HepG2 (cell line): ENCODE results near the gene KCNH6. TPM values are rescaled to one million over a fixed set of nuclear protein-coding genes. Genes with fewer than 3 reads are reported as not detected.

Experiments used
- ATAC-seq: fragments of 200-7000 bp; cut with Tn5 transposase; 3 replicates; pipeline ENCODE4 v1.9.1; 2020; ENCODE audit warnings: mild to moderate bottlenecking, moderate library complexity
- BruUV-seq: library from RNA; stranded (reverse); fragments of 400-500 nt; replicated peaks from 2 replicates; lab custom pipeline; 2021; lab: Mats Ljungman, UMichigan
- CTCF ChIA-PET: fragments of 300-600 bp; formaldehyde crosslinking; extraction: SDS; loops from one replicate; lab custom pipeline; 2021; ENCODE audit warnings: low total read pairs, inconsistent platforms, low intra/inter-chr PET ratio; lab: Yijun Ruan, JAX
- POLR2A ChIA-PET: fragments of 350-600 bp; sonication (Branson Sonifier 250); formaldehyde crosslinking; loops from one replicate; lab custom pipeline; 2020; ENCODE audit warnings: antibody characterized with exemption, inconsistent platforms; lab: Yijun Ruan, JAX
- DNase-seq: peaks from one replicate; pipeline ENCODE4 v3.0.0-alpha.2; 2015; ENCODE audit warnings: low spot score
- FAIRE-seq: peaks from 3 replicates; lab custom pipeline; 2011; peaks lifted over from hg19 to GRCh38; lab: Jason Lieb, UNC
- H2AFZ ChIP-seq: one replicate; pipeline ENCODE4 v1.6.1; 2011; ENCODE audit warnings: low read length, inconsistent platforms
- H3K27ac ChIP-seq: fragments of 300-600 bp; 3 replicates; pipeline ENCODE4 v1.8.0; 2011; ENCODE audit warnings: mixed run types, mild to moderate bottlenecking, mixed read lengths, low read length, inconsistent platforms; ENCODE audit not compliant: insufficient read depth; ENCODE audit errors: extremely low read length
- H3K27me3 ChIP-seq, 2 experiments: fragments of 200-600 bp in 1 of 2; 2 replicates in 1 of 2; 3 replicates in 1 of 2; pipeline versions ENCODE4 v1.6.0 to v1.8.0; 2011; ENCODE audit warnings: low read length in 2 of 2, mild to moderate bottlenecking in 2 of 2, moderate library complexity in 2 of 2, inconsistent platforms in 1 of 2; ENCODE audit not compliant: insufficient read depth in 2 of 2, control insufficient read depth in 1 of 2
- H3K36me3 ChIP-seq, 2 experiments: fragments of 200-600 bp in 1 of 2; replicated peaks in 1 of 2; 2 replicates in 1 of 2; 3 replicates in 1 of 2; pipeline versions ENCODE4 v1.5.1 to v1.8.0; 2011; ENCODE audit warnings: low read length in 2 of 2, inconsistent platforms in 1 of 2; ENCODE audit not compliant: insufficient read depth in 2 of 2, control insufficient read depth in 1 of 2
- H3K4me1 ChIP-seq: 2 replicates; pipeline ENCODE4 v1.5.1; 2012; ENCODE audit warnings: low read length, inconsistent platforms; ENCODE audit not compliant: insufficient read depth
- H3K4me2 ChIP-seq: 2 replicates; pipeline ENCODE4 v1.6.0; 2011; ENCODE audit warnings: low read depth, low read length, inconsistent platforms
- H3K4me3 ChIP-seq, 3 experiments: fragments of 200-600 bp in 1 of 3; sonication (generic), shearing (Covaris generic) in 1 of 3; replicated peaks in 1 of 3; 2 replicates each; pipeline ENCODE4 v1.5.1; 2011 to 2016; ENCODE audit warnings: low read length in 3 of 3, inconsistent platforms in 2 of 3, low read depth in 2 of 3, mild to moderate bottlenecking in 2 of 3, control low read depth in 1 of 3, mixed read lengths in 1 of 3; ENCODE audit not compliant: insufficient read depth in 1 of 3
- H3K79me2 ChIP-seq: one replicate; pipeline ENCODE4 v1.6.1; 2011; ENCODE audit warnings: low read length, inconsistent platforms; ENCODE audit not compliant: insufficient read depth
- H3K9ac ChIP-seq: 2 replicates; pipeline ENCODE4 v1.6.0; 2011; ENCODE audit warnings: mild to moderate bottlenecking, low read depth, low read length, inconsistent platforms; ENCODE audit not compliant: insufficient read depth
- H3K9me3 ChIP-seq: 2 replicates; pipeline ENCODE4 v1.5.1; 2012; ENCODE audit warnings: mild to moderate bottlenecking, low read length
- H4K20me1 ChIP-seq: 2 replicates; pipeline ENCODE4 v1.6.0; 2011; ENCODE audit warnings: inconsistent platforms, mild to moderate bottlenecking, low read length, moderate library complexity; ENCODE audit not compliant: insufficient read depth
- MTA1 ChIP-seq: sonication (generic); formaldehyde crosslinking; IDR thresholded peaks from 2 replicates; pipeline ENCODE4 v1.4.0; 2020; ENCODE audit warnings: missing genetic modification reagents, mild to moderate bottlenecking, borderline replicate concordance
- ZBTB38 ChIP-seq: sonication (generic); formaldehyde crosslinking; IDR thresholded peaks from 2 replicates; pipeline ENCODE4 v1.5.1; 2020; ENCODE audit warnings: mild to moderate bottlenecking, missing genetic modification reagents
- ZNF781 ChIP-seq: sonication (generic); formaldehyde crosslinking; IDR thresholded peaks from 2 replicates; pipeline ENCODE4 v1.5.1; 2020; ENCODE audit warnings: borderline replicate concordance, mild to moderate bottlenecking, missing genetic modification reagents; ENCODE audit errors: not compliant biosample characterization
- WGBS: methylation state at CpG from one replicate; pipeline ENCODE4 v1.1.6; 2017; ENCODE audit warnings: low lambda C conversion rate; 5-methylcytosine and 5-hydroxymethylcytosine counted together
- in situ Hi-C: cut with HindIII; loops from 2 replicates; pipeline ENCODE4 v1.10.0; 2017; ENCODE audit warnings: low pct_unique_long_range_greater_than_20kb; ENCODE audit not compliant: extremely low pct_ligation_motif_present
- intact Hi-C: fragments of 100-400 bp; cut with micrococcal nuclease; formaldehyde crosslinking; loops from one replicate; pipeline ENCODE4 v1.10.0; 2022; ENCODE audit not compliant: unreplicated experiment
- polyA plus RNA-seq, 8 experiments: library from polyadenylated mRNA; depleted of rRNA in 3 of 8; stranded (reverse) in 7 of 8; unstranded in 1 of 8; fragments of >200 nt; fragmentation: Illumina TruSeq in 4 of 8; extraction: Trizol in 4 of 8; gene quantifications; 2 replicates each; pipeline versions ENCODE4 v1.2.1 to v1.2.3, GENCODE V29; 2011 to 2016; ENCODE audit warnings: low read depth in 4 of 8, missing spikeins in 1 of 8, mixed read lengths in 1 of 8; ENCODE audit not compliant: insufficient read depth in 1 of 8
- total RNA-seq, 5 experiments: library from RNA; depleted of rRNA; stranded (reverse); fragments of >200 nt; fragmentation: Illumina TruSeq; extraction: Trizol; gene quantifications; 2 replicates each; pipeline ENCODE4 v1.2.3, GENCODE V29; 2016; ENCODE audit warnings: low read depth in 1 of 5
- TF ChIP-seq, protein P1 (sequence below): sonication (generic); formaldehyde crosslinking; IDR thresholded peaks from 2 replicates; pipeline ENCODE4 v1.8.0; 2022; ENCODE audit warnings: mild to moderate bottlenecking, missing genetic modification reagents
- TF ChIP-seq, protein P2 (sequence below): sonication (generic); formaldehyde crosslinking; IDR thresholded peaks from 2 replicates; pipeline ENCODE4 v1.4.0; 2020; ENCODE audit warnings: missing genetic modification reagents
- TF ChIP-seq, protein P3 (sequence below): sonication (generic); formaldehyde crosslinking; IDR thresholded peaks from 2 replicates; pipeline ENCODE4 v1.4.0; 2020; ENCODE audit warnings: missing genetic modification reagents

Gene KCNH6
- total and polyA plus RNA-seq, 2 of the 13 experiments (the other 11 are each of a cell fraction or from before 2014, with no cell fraction given) = 0.05 to 0.18 TPM

DNA sequence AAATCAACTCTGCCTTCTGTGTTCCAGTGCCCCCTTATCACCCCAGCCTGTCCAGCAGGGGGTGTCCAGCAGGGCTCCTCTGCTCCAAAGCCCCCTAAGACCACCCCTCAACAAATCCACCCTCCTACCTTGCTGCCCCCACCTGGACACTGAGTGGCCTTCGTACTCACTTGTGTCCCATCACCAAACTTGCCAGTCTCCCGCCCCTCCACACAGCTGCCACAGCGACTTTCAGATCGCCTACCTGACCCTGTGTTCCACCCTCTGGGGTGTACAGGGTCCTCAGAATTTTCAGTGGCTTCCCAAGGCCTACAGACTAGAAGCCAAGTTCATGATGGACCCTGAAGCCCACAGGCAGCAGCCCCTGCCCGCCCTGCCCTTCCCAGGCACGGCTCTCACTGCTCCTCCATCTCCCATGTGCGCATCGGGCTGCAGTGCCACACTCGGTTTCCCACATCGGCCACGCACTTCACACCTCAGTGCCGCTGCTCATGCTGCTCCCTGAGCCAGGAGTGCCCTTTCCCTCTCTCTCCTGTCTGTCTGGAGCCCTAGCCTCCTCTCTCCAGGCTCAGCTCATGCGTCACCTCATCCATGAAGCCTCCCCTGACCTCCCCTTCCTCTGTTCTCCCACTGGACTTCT is 11.8 kb downstream of the KCNH6 start:
- H2AFZ ChIP-seq = no peak overlapping the region
- no peaks in the 10 kb centered on the region for H3K9me3 ChIP-seq
- TF ChIP-seq, protein P1, sequence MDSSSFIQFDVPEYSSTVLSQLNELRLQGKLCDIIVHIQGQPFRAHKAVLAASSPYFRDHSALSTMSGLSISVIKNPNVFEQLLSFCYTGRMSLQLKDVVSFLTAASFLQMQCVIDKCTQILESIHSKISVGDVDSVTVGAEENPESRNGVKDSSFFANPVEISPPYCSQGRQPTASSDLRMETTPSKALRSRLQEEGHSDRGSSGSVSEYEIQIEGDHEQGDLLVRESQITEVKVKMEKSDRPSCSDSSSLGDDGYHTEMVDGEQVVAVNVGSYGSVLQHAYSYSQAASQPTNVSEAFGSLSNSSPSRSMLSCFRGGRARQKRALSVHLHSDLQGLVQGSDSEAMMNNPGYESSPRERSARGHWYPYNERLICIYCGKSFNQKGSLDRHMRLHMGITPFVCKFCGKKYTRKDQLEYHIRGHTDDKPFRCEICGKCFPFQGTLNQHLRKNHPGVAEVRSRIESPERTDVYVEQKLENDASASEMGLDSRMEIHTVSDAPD (CRISPR knock-in tag) = no peak
- TF ChIP-seq MTA1 (CRISPR knock-in tag) (0 out of 2 replicates have a peak, but pooled peaks have one; percentile 28), ZNF781 (CRISPR knock-in tag) (no peak), ZBTB38 (CRISPR knock-in tag) (0 out of 2 replicates have a peak, but pooled peaks have one; percentile 1)
- H3K9ac ChIP-seq = no peak overlapping the region
- no peak overlapping the region for H3K4me3 ChIP-seq
- POLR2A ChIA-PET = no interaction called here
- H3K4me2 ChIP-seq = no peak overlapping the region
- H3K4me1 ChIP-seq = peaks cover 33% of the 10 kb centered on the region
- H4K20me1 ChIP-seq = no peaks in the 10 kb centered on the region
- H3K36me3 ChIP-seq = no peaks in the 10 kb centered on the region
- BruUV-seq = no TSS peak
- intact Hi-C loops (no loop called here), in situ Hi-C loops (no loop called here)
- H3K27me3 ChIP-seq = peaks cover 18 to 42% of the 10 kb centered on the region in 2 experiments
- H3K27ac ChIP-seq = no peak overlapping the region
- 35% methylated on average over 13 of the region's 13 CpGs for WGBS
- FAIRE-seq (no peak), ATAC-seq (no peak), DNase-seq (no peak)
- CTCF ChIA-PET = no interaction called here
- H3K79me2 ChIP-seq = no peaks in the 10 kb centered on the region

DNA sequence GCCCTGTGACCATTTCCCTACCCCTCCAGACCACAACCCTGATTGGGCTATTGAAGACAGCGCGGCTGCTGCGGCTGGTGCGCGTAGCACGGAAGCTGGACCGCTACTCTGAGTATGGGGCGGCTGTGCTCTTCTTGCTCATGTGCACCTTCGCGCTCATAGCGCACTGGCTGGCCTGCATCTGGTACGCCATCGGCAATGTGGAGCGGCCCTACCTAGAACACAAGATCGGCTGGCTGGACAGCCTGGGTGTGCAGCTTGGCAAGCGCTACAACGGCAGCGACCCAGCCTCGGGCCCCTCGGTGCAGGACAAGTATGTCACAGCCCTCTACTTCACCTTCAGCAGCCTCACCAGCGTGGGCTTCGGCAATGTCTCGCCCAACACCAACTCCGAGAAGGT is 12.5 kb downstream of the KCNH6 start:
- H3K27me3 ChIP-seq = peaks cover 18 to 47% of the 10 kb centered on the region in 2 experiments
- no peak for DNase-seq
- POLR2A ChIA-PET = no interaction called here
- no TSS peak for BruUV-seq
- in situ Hi-C loops = no loop called here
- intact Hi-C loops = no loop called here
- CTCF ChIA-PET = no interaction called here
- no peak overlapping the region for H3K4me3 ChIP-seq
- H3K79me2 ChIP-seq = no peaks in the 10 kb centered on the region
- no peaks in the 10 kb centered on the region for H4K20me1 ChIP-seq
- no peak for ATAC-seq
- H2AFZ ChIP-seq = no peak overlapping the region
- no peaks in the 10 kb centered on the region for H3K36me3 ChIP-seq
- TF ChIP-seq ZBTB38 (CRISPR knock-in tag) = peak; percentile 22; the same call in 1 of the 2 replicates
- TF ChIP-seq, protein P2, sequence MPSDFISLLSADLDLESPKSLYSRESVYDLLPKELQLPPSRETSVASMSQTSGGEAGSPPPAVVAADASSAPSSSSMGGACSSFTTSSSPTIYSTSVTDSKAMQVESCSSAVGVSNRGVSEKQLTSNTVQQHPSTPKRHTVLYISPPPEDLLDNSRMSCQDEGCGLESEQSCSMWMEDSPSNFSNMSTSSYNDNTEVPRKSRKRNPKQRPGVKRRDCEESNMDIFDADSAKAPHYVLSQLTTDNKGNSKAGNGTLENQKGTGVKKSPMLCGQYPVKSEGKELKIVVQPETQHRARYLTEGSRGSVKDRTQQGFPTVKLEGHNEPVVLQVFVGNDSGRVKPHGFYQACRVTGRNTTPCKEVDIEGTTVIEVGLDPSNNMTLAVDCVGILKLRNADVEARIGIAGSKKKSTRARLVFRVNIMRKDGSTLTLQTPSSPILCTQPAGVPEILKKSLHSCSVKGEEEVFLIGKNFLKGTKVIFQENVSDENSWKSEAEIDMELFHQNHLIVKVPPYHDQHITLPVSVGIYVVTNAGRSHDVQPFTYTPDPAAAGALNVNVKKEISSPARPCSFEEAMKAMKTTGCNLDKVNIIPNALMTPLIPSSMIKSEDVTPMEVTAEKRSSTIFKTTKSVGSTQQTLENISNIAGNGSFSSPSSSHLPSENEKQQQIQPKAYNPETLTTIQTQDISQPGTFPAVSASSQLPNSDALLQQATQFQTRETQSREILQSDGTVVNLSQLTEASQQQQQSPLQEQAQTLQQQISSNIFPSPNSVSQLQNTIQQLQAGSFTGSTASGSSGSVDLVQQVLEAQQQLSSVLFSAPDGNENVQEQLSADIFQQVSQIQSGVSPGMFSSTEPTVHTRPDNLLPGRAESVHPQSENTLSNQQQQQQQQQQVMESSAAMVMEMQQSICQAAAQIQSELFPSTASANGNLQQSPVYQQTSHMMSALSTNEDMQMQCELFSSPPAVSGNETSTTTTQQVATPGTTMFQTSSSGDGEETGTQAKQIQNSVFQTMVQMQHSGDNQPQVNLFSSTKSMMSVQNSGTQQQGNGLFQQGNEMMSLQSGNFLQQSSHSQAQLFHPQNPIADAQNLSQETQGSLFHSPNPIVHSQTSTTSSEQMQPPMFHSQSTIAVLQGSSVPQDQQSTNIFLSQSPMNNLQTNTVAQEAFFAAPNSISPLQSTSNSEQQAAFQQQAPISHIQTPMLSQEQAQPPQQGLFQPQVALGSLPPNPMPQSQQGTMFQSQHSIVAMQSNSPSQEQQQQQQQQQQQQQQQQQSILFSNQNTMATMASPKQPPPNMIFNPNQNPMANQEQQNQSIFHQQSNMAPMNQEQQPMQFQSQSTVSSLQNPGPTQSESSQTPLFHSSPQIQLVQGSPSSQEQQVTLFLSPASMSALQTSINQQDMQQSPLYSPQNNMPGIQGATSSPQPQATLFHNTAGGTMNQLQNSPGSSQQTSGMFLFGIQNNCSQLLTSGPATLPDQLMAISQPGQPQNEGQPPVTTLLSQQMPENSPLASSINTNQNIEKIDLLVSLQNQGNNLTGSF (CRISPR knock-in tag) = no peak
- TF ChIP-seq, protein P3, sequence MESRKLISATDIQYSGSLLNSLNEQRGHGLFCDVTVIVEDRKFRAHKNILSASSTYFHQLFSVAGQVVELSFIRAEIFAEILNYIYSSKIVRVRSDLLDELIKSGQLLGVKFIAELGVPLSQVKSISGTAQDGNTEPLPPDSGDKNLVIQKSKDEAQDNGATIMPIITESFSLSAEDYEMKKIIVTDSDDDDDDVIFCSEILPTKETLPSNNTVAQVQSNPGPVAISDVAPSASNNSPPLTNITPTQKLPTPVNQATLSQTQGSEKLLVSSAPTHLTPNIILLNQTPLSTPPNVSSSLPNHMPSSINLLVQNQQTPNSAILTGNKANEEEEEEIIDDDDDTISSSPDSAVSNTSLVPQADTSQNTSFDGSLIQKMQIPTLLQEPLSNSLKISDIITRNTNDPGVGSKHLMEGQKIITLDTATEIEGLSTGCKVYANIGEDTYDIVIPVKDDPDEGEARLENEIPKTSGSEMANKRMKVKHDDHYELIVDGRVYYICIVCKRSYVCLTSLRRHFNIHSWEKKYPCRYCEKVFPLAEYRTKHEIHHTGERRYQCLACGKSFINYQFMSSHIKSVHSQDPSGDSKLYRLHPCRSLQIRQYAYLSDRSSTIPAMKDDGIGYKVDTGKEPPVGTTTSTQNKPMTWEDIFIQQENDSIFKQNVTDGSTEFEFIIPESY (CRISPR knock-in tag) = peak; percentile 64; the same call in 1 of the 2 replicates
- H3K9ac ChIP-seq = no peak overlapping the region
- H3K4me2 ChIP-seq = no peak overlapping the region
- H3K4me1 ChIP-seq = peaks cover 29% of the 10 kb centered on the region
- FAIRE-seq = no peak
- H3K9me3 ChIP-seq = no peaks in the 10 kb centered on the region
- WGBS = 95% methylated on average over 18 of the region's 24 CpGs
- H3K27ac ChIP-seq = no peak overlapping the region
